Testis (tissue), 2 donors: ENCODE measurements around the gene XXYLT1.

ENCODE experiments used
- CTCF ChIP-seq, 3 experiments: fragments of 450-650 bp in 2 of 3; fragments of 200-600 bp in 1 of 3; sonication (generic) in 1 of 3; IDR thresholded peaks; one replicate each; pipeline ENCODE4 v1.5.1; 2016 to 2019; ENCODE audit warnings: antibody characterized with exemption in 3 of 3, mild to moderate bottlenecking in 2 of 3, moderate library complexity in 1 of 3
- POLR2A ChIP-seq: fragments of 450-650 bp; IDR thresholded peaks from one replicate; pipeline ENCODE4 v1.6.1; 2017; ENCODE audit warnings: antibody characterized with exemption, mild to moderate bottlenecking, moderate library complexity

- no peak for TF ChIP-seq POLR2A
- no peak for TF ChIP-seq CTCF (IDR thresholded peaks at IDR 0.05)
Observed at GRCh38 chr3:195226445-195226844, 44.5 kb downstream of the XXYLT1 start.
